Stimulated activated CD8-positive, alpha-beta memory T cell treated with anti-CD3 and anti-CD28 coated beads, Interleukin-12 subunit alpha, Interleukin-12 subunit beta, amount 100 ng/mL, for 24 hours (primary cell): ENCODE results near the gene C16orf87.
"Not testable (repeated sequence)": the region's sequence is repeated elsewhere in the genome, so short reads cannot be mapped to it uniquely, and the experiment has no call there.

Experiments used
- DNase-seq: peaks from one replicate; pipeline ENCODE4 v3.0.0-alpha.2; 2020; ENCODE audit errors: extremely low read depth

C16orf87 gene

GRCh38 chr16:46830902-46831647 is at the start of gene C16orf87:
TSS of gene C16orf87 (minus strand) at chr16:46831180. CDS start at chr16:46831149, 31 bp downstream.
- peak; percentile 76 for DNase-seq

GRCh38 chr16:46875243-46875642 is 44.3 kb upstream of the C16orf87 start:
- DNase-seq: no peak

GRCh38 chr16:46873201-46873600 is 42.2 kb upstream of the C16orf87 start:
- DNase-seq: no peak

GRCh38 chr16:46871597-46871996 is 40.6 kb upstream of the C16orf87 start:
- DNase-seq: no peak

GRCh38 chr16:46868891-46869290 is 37.9 kb upstream of the C16orf87 start:
- DNase-seq: not testable (repeated sequence)

- not testable (repeated sequence) for DNase-seq
Observed at GRCh38 chr16:46867486-46867885, 36.5 kb upstream of the C16orf87 start.

- no peak for DNase-seq
Observed at GRCh38 chr16:46866286-46866685, 35.3 kb upstream of the C16orf87 start.

GRCh38 chr16:46862555-46863447 is 31.8 kb upstream of the C16orf87 start:
- no peak for DNase-seq

- DNase-seq: no peak
Observed at GRCh38 chr16:46859719-46860152, 28.8 kb upstream of the C16orf87 start.

GRCh38 chr16:46858151-46858550 is 27.2 kb upstream of the C16orf87 start:
- no peak for DNase-seq

GRCh38 chr16:46857368-46857945 is 26.5 kb upstream of the C16orf87 start:
- DNase-seq: no peak

- no peak for DNase-seq
Observed at GRCh38 chr16:46855389-46855788, 24.4 kb upstream of the C16orf87 start.

GRCh38 chr16:46854846-46855245 is 23.9 kb upstream of the C16orf87 start:
- no peak for DNase-seq

GRCh38 chr16:46853713-46854443 is 22.9 kb upstream of the C16orf87 start:
- peak; percentile 16 for DNase-seq

GRCh38 chr16:46852130-46852529 is 21.1 kb upstream of the C16orf87 start:
- no peak for DNase-seq

- DNase-seq: no peak
Observed at GRCh38 chr16:46850619-46851555, 19.9 kb upstream of the C16orf87 start.

- DNase-seq: no peak
Observed at GRCh38 chr16:46848768-46849764, 18.1 kb upstream of the C16orf87 start.

GRCh38 chr16:46845952-46846351 is 15.0 kb upstream of the C16orf87 start:
- no peak for DNase-seq

- no peak for DNase-seq
Observed at GRCh38 chr16:46844771-46845170, 13.8 kb upstream of the C16orf87 start.
